ENCODE results near the gene GPR146. TPM values are rescaled to one million over a fixed set of nuclear protein-coding genes. Genes with fewer than 3 reads are reported as not detected.

Gene GPR146
- total and polyA plus RNA-seq, 2 of the 8 experiments (the other 6 are each of a cell fraction or from before 2014, with no cell fraction given), result 1.8 to 2.7 TPM

DNA sequence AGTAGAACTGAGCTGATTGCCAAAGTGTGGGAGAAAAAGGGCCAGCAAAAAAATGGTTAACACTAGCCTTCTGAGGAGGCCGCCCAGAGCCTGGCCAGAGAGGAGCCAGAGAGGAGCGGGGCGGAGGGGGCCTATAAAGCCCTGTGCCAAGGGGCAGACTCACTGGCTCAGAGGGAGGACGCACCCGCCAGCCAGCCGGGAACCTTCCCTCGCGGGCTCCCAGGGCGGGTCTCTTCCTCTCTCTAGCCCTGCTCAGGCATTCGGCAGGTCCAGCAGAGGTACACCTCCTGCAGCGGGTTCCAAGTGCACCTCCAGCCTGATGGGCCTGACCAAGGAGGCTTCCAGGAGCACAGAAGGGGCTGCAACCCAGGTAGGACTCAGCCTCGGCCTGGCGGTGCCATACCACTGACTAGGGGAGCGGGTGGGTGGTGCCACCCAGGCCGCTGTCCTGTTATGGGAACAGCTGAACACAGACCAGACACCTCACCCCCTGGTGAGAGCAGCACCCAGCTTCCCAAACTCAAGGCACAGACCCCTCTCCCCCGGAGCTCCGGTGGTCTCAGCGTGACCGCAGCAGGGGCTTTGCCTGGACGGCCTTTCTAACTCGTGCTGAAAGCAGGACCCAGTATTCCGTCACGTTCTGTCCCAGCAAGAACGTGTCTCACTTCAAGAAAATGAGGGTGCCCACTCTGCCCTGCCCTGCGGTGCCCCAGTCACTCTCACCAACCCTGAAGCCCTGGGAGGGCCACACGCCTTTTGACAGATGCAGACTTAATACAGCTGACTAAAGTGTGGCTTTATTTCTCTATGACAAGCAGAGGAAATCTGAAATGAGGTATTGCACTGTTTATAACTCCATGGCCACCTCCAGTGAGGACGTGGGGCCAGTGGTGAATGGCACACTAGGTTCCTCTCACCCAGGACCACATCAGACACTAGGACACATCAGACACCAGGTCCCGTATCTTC lies 43.9 kb downstream of the GPR146 start, which contains the start of gene GPER1:
Gene GPER1, plus strand, starts transcription at position 162 of the 969 bp plus-strand sequence. CDS start 3,616 bp downstream, outside the sequence.
- Histone ChIP-seq H4K91ac (replicated peaks; ENCODE audit: insufficient read length, low read length) (peak within 1 kb of the TSS; percentile 74), H2BK120ac (replicated peaks; ENCODE audit: low read depth, low read length) (no peak within 1 kb of the TSS), H3K4me1 (replicated peaks in 1 of 4; ENCODE audit: control insufficient read depth in 3 of 4, insufficient read depth in 4 of 4, low read length in 3 of 4) (peaks cover 2 to 19% (median 4%) of the 10 kb centered on the region in 4 experiments), H3K14ac (ENCODE audit: insufficient read length) (no peak within 1 kb of the TSS), H4K20me1 (replicated peaks in 1 of 2; ENCODE audit: control insufficient read depth in 1 of 2, insufficient read depth in 2 of 2, low read length in 2 of 2) (peaks cover 0 to 22% of the 10 kb centered on the region in 2 experiments), H3K4me3 (ENCODE audit: extremely low read depth in 1 of 4, insufficient read depth in 2 of 4, low read depth in 3 of 4, low read length in 4 of 4) (peak within 1 kb of the TSS in 3 of 4 experiments; percentile 18 to 51 (median 43); a peak in 5 of 8 replicates), H2BK20ac (ENCODE audit: low read length) (no peak within 1 kb of the TSS), H3K9me3 (ENCODE audit: insufficient read depth in 2 of 2, low read depth in 1 of 2, low read length in 1 of 2) (no peaks in the 10 kb centered on the region), H4K8ac (ENCODE audit: extremely low read depth, insufficient read depth, low read length) (no peak within 1 kb of the TSS), H3K9ac (replicated peaks in 1 of 4; ENCODE audit: extremely low read depth in 1 of 4, low read depth in 3 of 4, low read length in 3 of 4) (peak within 1 kb of the TSS in 1 of 4 experiments; percentile 13; a peak in 1 of 7 replicates), H2BK12ac (ENCODE audit: low read depth, low read length) (no peak within 1 kb of the TSS), H2BK5ac (ENCODE audit: low read depth, low read length) (peak within 1 kb of the TSS; percentile 71), H2BK15ac (ENCODE audit: low read length) (0 out of 2 replicates have a peak within 1 kb of the TSS, but pooled peaks have one; percentile 77), H3K27ac (ENCODE audit: low read depth, low read length) (no peak within 1 kb of the TSS), H2AFZ (ENCODE audit: low read length) (0 out of 2 replicates have a peak within 1 kb of the TSS, but pooled peaks have one; percentile 36), H3K18ac (ENCODE audit: extremely low read depth, low read length) (no peak within 1 kb of the TSS; the same call in 1 of the 2 replicates), H3K27me3 (replicated peaks in 1 of 4; ENCODE audit: control insufficient read depth in 3 of 4, extremely low read depth in 1 of 4, insufficient read depth in 3 of 4, low read length in 3 of 4) (no peaks in the 10 kb centered on the region), H3K23ac (ENCODE audit: insufficient read length) (no peak within 1 kb of the TSS), H2AK5ac (ENCODE audit: low read depth, low read length) (no peak within 1 kb of the TSS; the same call in 1 of the 2 replicates), H3K36me3 (ENCODE audit: control insufficient read depth in 2 of 4, insufficient read depth in 4 of 4, low read length in 3 of 4) (peaks cover 0 to 4% (median 0%) of the 10 kb centered on the region in 4 experiments; a peak in 2 of 8 replicates), H3K56ac (replicated peaks; ENCODE audit: insufficient read length, low read depth, low read length) (no peak within 1 kb of the TSS), H4K5ac (ENCODE audit: insufficient read length, low read depth, low read length) (peak within 1 kb of the TSS; percentile 64), H3K23me2 (ENCODE audit: low read depth, low read length) (no peaks in the 10 kb centered on the region), H3K4me2 (ENCODE audit: insufficient read depth in 1 of 2, low read depth in 2 of 2, low read length in 2 of 2) (peak within 1 kb of the TSS in 1 of 2 experiments; percentile 56; a peak in 3 of 4 replicates), H3K4ac (replicated peaks; ENCODE audit: insufficient read length, low read depth, low read length) (no peak within 1 kb of the TSS), H3K79me2 (ENCODE audit: control insufficient read depth in 1 of 2, insufficient read depth in 2 of 2, low read length in 2 of 2) (0 out of 4 replicates have a peak, but pooled peaks cover 0 to 2% of the 10 kb centered on the region in 2 experiments), H3K79me1 (ENCODE audit: low read depth, low read length) (peaks cover 2% of the 10 kb centered on the region; the same call in 1 of the 2 replicates)
- ChIA-PET CTCF (ENCODE audit: partially characterized antibody) (interaction anchor here (0.5 to 2.0 kb wide), 16 partner anchors 8 to 353 kb away, joined by 3 to 12 read pairs (median 4); a partner anchor contains a TSS), POLR2A (ENCODE audit: partially characterized antibody) (interaction anchor here (0.8 to 1.1 kb wide), 2 partner anchors 17 to 43 kb away, joined by 3 read pairs; no protein-coding TSS in a partner anchor)
- 74% methylated on average over 24 of the region's 28 CpGs; no CpG with 5 or more reads in 1 of the 2 experiments for WGBS, 2 experiments (ENCODE audit: extremely low coverage in 1 of 2, insufficient coverage in 1 of 2, insufficient read length in 1 of 2, insufficient replicate concordance in 2 of 2, low coverage in 1 of 2, low lambda C conversion rate in 2 of 2, missing lambda C conversion rate in 1 of 2)
- peak in 1 of 2 experiments; percentile 67 for DNase-seq (ENCODE audit: low read depth in 1 of 2, low spot score in 2 of 2)
- FAIRE-seq, result no peak
- TF ChIP-seq POU5F1 (IDR thresholded peaks at IDR 0.05; ENCODE audit: low read depth, low read length) (no peak), TAF1 (IDR thresholded peaks at IDR 0.05; ENCODE audit: low read depth, low read length) (no peak), HDAC6 (IDR thresholded peaks at IDR 0.05; ENCODE audit: low read depth, low read length) (no peak), RBBP5 (IDR thresholded peaks at IDR 0.05; ENCODE audit: borderline replicate concordance, low read depth, low read length) (no peak), RNF2 (IDR thresholded peaks at IDR 0.05; ENCODE audit: borderline replicate concordance, low read depth, low read length, missing control alignments, poor library complexity, severe bottlenecking) (no peak), CEBPB (IDR thresholded peaks at IDR 0.05; ENCODE audit: low read depth, low read length) (no peak)
- TF ChIP-seq, protein P1, sequence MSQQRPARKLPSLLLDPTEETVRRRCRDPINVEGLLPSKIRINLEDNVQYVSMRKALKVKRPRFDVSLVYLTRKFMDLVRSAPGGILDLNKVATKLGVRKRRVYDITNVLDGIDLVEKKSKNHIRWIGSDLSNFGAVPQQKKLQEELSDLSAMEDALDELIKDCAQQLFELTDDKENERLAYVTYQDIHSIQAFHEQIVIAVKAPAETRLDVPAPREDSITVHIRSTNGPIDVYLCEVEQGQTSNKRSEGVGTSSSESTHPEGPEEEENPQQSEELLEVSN (IDR thresholded peaks at IDR 0.05), result no peak

Measured in H1 (cell line).